Esophagus squamous epithelium (tissue), 5 donors: ENCODE results near the gene VIPR2. TPM values are rescaled to one million over a fixed set of nuclear protein-coding genes. Genes with fewer than 3 reads are reported as not detected.

ENCODE experiments used
- DNase-seq: peaks from one replicate; lab custom pipeline; 2025; lab: John Stamatoyannopoulos, UW
- H3K27ac ChIP-seq, 4 donors: fragments of 200-600 bp; sonication (generic); one replicate each; pipeline ENCODE4 v1.5.1; 2016 to 2019; ENCODE audit warnings: mild to moderate bottlenecking in 1 of 4
- H3K27me3 ChIP-seq, 4 donors: fragments of 200-600 bp; sonication (generic); 1 replicate in 3 of 4; 2 replicates in 1 of 4; pipeline versions ENCODE4 v1.5.1 to v1.6.0; 2017 to 2021; ENCODE audit warnings: antibody characterized with exemption in 1 of 4
- H3K36me3 ChIP-seq, 3 donors: fragments of 200-600 bp; sonication (generic); one replicate each; pipeline ENCODE4 v1.5.1; 2016 to 2019
- H3K4me1 ChIP-seq, 3 donors: fragments of 200-600 bp; sonication (generic); one replicate each; pipeline ENCODE4 v1.5.1; 2017 to 2019
- H3K4me3 ChIP-seq, 4 donors: fragments of 200-600 bp; sonication (generic); 1 replicate in 3 of 4; 2 replicates in 1 of 4; pipeline ENCODE4 v1.5.1; 2016 to 2019; ENCODE audit warnings: mild to moderate bottlenecking in 2 of 4, moderate library complexity in 1 of 4
- H3K9me3 ChIP-seq, 3 donors: fragments of 200-600 bp; sonication (generic); one replicate each; pipeline ENCODE4 v1.5.1; 2016 to 2019
- CTCF ChIP-seq, 6 experiments: fragments of 450-650 bp in 4 of 6; fragments of 200-600 bp in 2 of 6; sonication (generic) in 2 of 6; IDR thresholded peaks; one replicate each; pipeline ENCODE4 v1.5.1; 2016 to 2019; ENCODE audit warnings: antibody characterized with exemption in 6 of 6, mild to moderate bottlenecking in 4 of 6, moderate library complexity in 4 of 6
- POLR2A ChIP-seq, 4 donors: fragments of 450-650 bp; IDR thresholded peaks; one replicate each; pipeline ENCODE4 v1.6.1; 2017; ENCODE audit warnings: antibody characterized with exemption in 4 of 4, mild to moderate bottlenecking in 4 of 4, moderate library complexity in 3 of 4
- WGBS, 2 donors: methylation state at CpG; one replicate each; pipeline ENCODE4 v1.1.5; 2018; 5-methylcytosine and 5-hydroxymethylcytosine counted together
- intact Hi-C: fragments of 100-400 bp; cut with DNase I; formaldehyde crosslinking; loops from one replicate; pipeline ENCODE4 v1.15.0; 2022
- total RNA-seq, 4 donors: library from RNA; depleted of rRNA; stranded (reverse); fragments of >200 nt; gene quantifications; one replicate each; pipeline ENCODE4 v1.1.0, GENCODE V29; 2016
- donor health status: DM: yes; HTN: yes; CAD: no.

Gene VIPR2
- total RNA-seq, 4 donors from 2014 or later, result 0.18 to 2.1 (median 0.40) TPM

- intact Hi-C loops, result no loop called here
- no peak for DNase-seq
- no peaks in the 10 kb centered on the region for H3K36me3 ChIP-seq
- H3K4me1 ChIP-seq, result peaks cover 0 to 27% (median 12%) of the 10 kb centered on the region in 3 donors
- 89 to 94% methylated on average over 8 of the region's 8 CpGs for WGBS, 2 donors
- H3K4me3 ChIP-seq, result no peak overlapping the region
- H3K27ac ChIP-seq, result no peak overlapping the region
- TF ChIP-seq CTCF (IDR thresholded peaks at IDR 0.05), result no peak
- no peak for TF ChIP-seq POLR2A (IDR thresholded peaks at IDR 0.05)
- no peaks in the 10 kb centered on the region for H3K9me3 ChIP-seq
- H3K27me3 ChIP-seq, result peaks cover 0 to 60% (median 7%) of the 10 kb centered on the region in 4 donors
These were observed 1.6 kb upstream of the VIPR2 start for GRCh38 chr7:159146084-159146858.

- H3K4me1 ChIP-seq, result peaks cover 0 to 27% (median 12%) of the 10 kb centered on the region in 3 donors
- peak overlapping the region in 2 of 4 donors; percentile 45 to 54 for H3K27ac ChIP-seq
- H3K36me3 ChIP-seq, result no peaks in the 10 kb centered on the region
- H3K4me3 ChIP-seq, result peak overlapping the region; percentile 41 to 64 (median 55)
- WGBS, 2 donors, result 0 to 28% methylated on average over 18 to 24 of the region's 30 CpGs
- peaks cover 0 to 68% (median 7%) of the 10 kb centered on the region in 4 donors for H3K27me3 ChIP-seq
- TF ChIP-seq POLR2A (IDR thresholded peaks at IDR 0.05) (no peak), CTCF (IDR thresholded peaks at IDR 0.05) (no peak)
- H3K9me3 ChIP-seq, result no peaks in the 10 kb centered on the region
- intact Hi-C loops, result no loop called here
- DNase-seq, result no peak
These were observed 806 bp upstream of the VIPR2 start for GRCh38 chr7:159145490-159145855.

- DNase-seq, result no peak
- Histone ChIP-seq H3K27ac (peak overlapping the region in 2 of 4 donors; percentile 45 to 54), H3K36me3 (no peaks in the 10 kb centered on the region), H3K4me1 (peaks cover 0 to 27% (median 12%) of the 10 kb centered on the region in 3 donors), H3K9me3 (no peaks in the 10 kb centered on the region), H3K27me3 (peaks cover 0 to 67% (median 7%) of the 10 kb centered on the region in 4 donors), H3K4me3 (peak overlapping the region; percentile 41 to 64 (median 55))
- no peak for TF ChIP-seq CTCF (IDR thresholded peaks at IDR 0.05)
- TF ChIP-seq POLR2A (IDR thresholded peaks at IDR 0.05), result no peak
- intact Hi-C loops, result no loop called here
- WGBS, 2 donors, result 5 to 14% methylated on average over 34 to 45 of the region's 97 CpGs
These were observed 598 bp downstream of the VIPR2 start for GRCh38 chr7:159143780-159144757.

GRCh38 chr7:159142730-159143129, 1.9 kb downstream of the VIPR2 start:
- whole genome bisulfite sequencing, 2 donors, result 48 to 68% methylated on average over 10 of the region's 10 CpGs
- TF ChIP-seq POLR2A (IDR thresholded peaks at IDR 0.05) (no peak), CTCF (IDR thresholded peaks at IDR 0.05) (no peak)

More at GRCh38 chr7:159142730-159143129, 1.9 kb downstream of the VIPR2 start:
- Histone ChIP-seq H3K27ac (no peak overlapping the region), H3K27me3 (peaks cover 0 to 70% (median 7%) of the 10 kb centered on the region in 4 donors), H3K4me3 (no peak overlapping the region), H3K36me3 (no peaks in the 10 kb centered on the region), H3K4me1 (peaks cover 0 to 27% (median 12%) of the 10 kb centered on the region in 3 donors), H3K9me3 (no peaks in the 10 kb centered on the region)
- intact Hi-C loops, result no loop called here
- DNase-seq, result no peak
